ENCODE measurements around the gene MSI1. TPM values are rescaled to one million over a fixed set of nuclear protein-coding genes. Genes with fewer than 3 reads are reported as not detected.

MSI1 gene
- total and polyA plus RNA-seq, 2 of the 13 experiments (the other 11 are each of a cell fraction or from before 2014, with no cell fraction given): 0.09 to 0.46 TPM

- peak; percentile 20; the same call in 1 of the 2 replicates for TF ChIP-seq ARID5B (CRISPR knock-in tag; IDR thresholded peaks at IDR 0.05)
- peak; percentile 13 for TF ChIP-seq SKI (IDR thresholded peaks at IDR 0.05; ENCODE audit: partially characterized antibody)
- no peak for TF ChIP-seq CREB3 (CRISPR knock-in tag; IDR thresholded peaks at IDR 0.05)
- TF ChIP-seq TGIF2 (CRISPR knock-in tag; IDR thresholded peaks at IDR 0.05): 0 out of 2 replicates have a peak, but pooled peaks have one; percentile 27
- TF ChIP-seq, protein P1, sequence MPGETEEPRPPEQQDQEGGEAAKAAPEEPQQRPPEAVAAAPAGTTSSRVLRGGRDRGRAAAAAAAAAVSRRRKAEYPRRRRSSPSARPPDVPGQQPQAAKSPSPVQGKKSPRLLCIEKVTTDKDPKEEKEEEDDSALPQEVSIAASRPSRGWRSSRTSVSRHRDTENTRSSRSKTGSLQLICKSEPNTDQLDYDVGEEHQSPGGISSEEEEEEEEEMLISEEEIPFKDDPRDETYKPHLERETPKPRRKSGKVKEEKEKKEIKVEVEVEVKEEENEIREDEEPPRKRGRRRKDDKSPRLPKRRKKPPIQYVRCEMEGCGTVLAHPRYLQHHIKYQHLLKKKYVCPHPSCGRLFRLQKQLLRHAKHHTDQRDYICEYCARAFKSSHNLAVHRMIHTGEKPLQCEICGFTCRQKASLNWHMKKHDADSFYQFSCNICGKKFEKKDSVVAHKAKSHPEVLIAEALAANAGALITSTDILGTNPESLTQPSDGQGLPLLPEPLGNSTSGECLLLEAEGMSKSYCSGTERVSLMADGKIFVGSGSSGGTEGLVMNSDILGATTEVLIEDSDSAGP (CRISPR knock-in tag; IDR thresholded peaks at IDR 0.05; ENCODE audit: borderline replicate concordance): 0 out of 2 replicates have a peak, but pooled peaks have one; percentile 13
- TF ChIP-seq RCOR2 (CRISPR knock-in tag; IDR thresholded peaks at IDR 0.05): peak; percentile 75
- TF ChIP-seq HNF4A (CRISPR knock-in tag; IDR thresholded peaks at IDR 0.05): peak; percentile 28; the same call in 1 of the 2 replicates
- TF ChIP-seq ZNF3 (CRISPR knock-in tag; IDR thresholded peaks at IDR 0.05): peak; percentile 32; the same call in 1 of the 2 replicates
- no peak for TF ChIP-seq SMYD3 (CRISPR knock-in tag; IDR thresholded peaks at IDR 0.05)
- TF ChIP-seq SKIL (CRISPR knock-in tag; IDR thresholded peaks at IDR 0.05; ENCODE audit: borderline replicate concordance): 0 out of 2 replicates have a peak, but pooled peaks have one; percentile 37
- 0 out of 2 replicates have a peak, but pooled peaks have one; percentile 39 for TF ChIP-seq HNRNPL (IDR thresholded peaks at IDR 0.05; ENCODE audit: low read depth, low read length)
- TF ChIP-seq NR2F2 (IDR thresholded peaks at IDR 0.05; ENCODE audit: borderline replicate concordance, low read depth): peak; percentile 53; the same call in 1 of the 2 replicates
- 0 out of 2 replicates have a peak, but pooled peaks have one; percentile 1 for TF ChIP-seq GFI1 (CRISPR knock-in tag; IDR thresholded peaks at IDR 0.05; ENCODE audit: borderline replicate concordance)
- no peak for TF ChIP-seq GMEB1 (CRISPR knock-in tag; IDR thresholded peaks at IDR 0.05; ENCODE audit: borderline replicate concordance)
- 0 out of 2 replicates have a peak, but pooled peaks have one; percentile 41 for TF ChIP-seq ZNF547 (CRISPR knock-in tag; IDR thresholded peaks at IDR 0.05)
- peak; percentile 39; the same call in 1 of the 2 replicates for TF ChIP-seq HDAC1 (CRISPR knock-in tag; IDR thresholded peaks at IDR 0.05)
- TF ChIP-seq ZNF230 (CRISPR knock-in tag; IDR thresholded peaks at IDR 0.05): no peak
- TF ChIP-seq ADNP (CRISPR knock-in tag; IDR thresholded peaks at IDR 0.05): peak; percentile 31; the same call in 1 of the 2 replicates
- TF ChIP-seq GATAD2A (CRISPR knock-in tag; IDR thresholded peaks at IDR 0.05): 0 out of 2 replicates have a peak, but pooled peaks have one; percentile 20
Observed at GRCh38 chr12:120365675-120366340, 3.2 kb downstream of the MSI1 start (continued).
